Endothelial cell of umbilical vein (primary cell): ENCODE results near the gene MOB3A. TPM values are rescaled to one million over a fixed set of nuclear protein-coding genes. Genes with fewer than 3 reads are reported as not detected.

Source experiments
- BruUV-seq: library from RNA; stranded (reverse); fragments of 400-500 nt; replicated peaks from 2 replicates; lab custom pipeline; 2021; lab: Mats Ljungman, UMichigan
- CTCF ChIA-PET: fragments of 300-600, 350-600 bp; sonication (Branson Sonifier 250); formaldehyde crosslinking; loops from one replicate; lab custom pipeline; 2021; ENCODE audit warnings: antibody characterized with exemption, inconsistent platforms; lab: Charles Lee
- POLR2A ChIA-PET: fragments of 300-600, 350-600 bp; sonication (Branson Sonifier 250); formaldehyde crosslinking; loops from one replicate; lab custom pipeline; 2021; ENCODE audit warnings: antibody characterized with exemption, inconsistent platforms; lab: Charles Lee
- DNase-seq: peaks from one replicate; pipeline ENCODE4 v3.0.0-alpha.2; 2011; ENCODE audit warnings: low read depth, low spot score
- FAIRE-seq: peaks from 2 replicates; lab custom pipeline; 2011; peaks lifted over from hg19 to GRCh38; lab: Jason Lieb, UNC
- H2AFZ ChIP-seq: 2 replicates; pipeline ENCODE4 v1.6.0; 2012; ENCODE audit warnings: low read depth, low read length, control low read depth, inconsistent platforms
- H3K27ac ChIP-seq: 2 replicates; pipeline ENCODE4 v1.5.1; 2011; ENCODE audit warnings: low read depth, mild to moderate bottlenecking, control low read depth, low read length, moderate library complexity; ENCODE audit not compliant: insufficient read depth
- H3K27me3 ChIP-seq, 2 experiments: 2 replicates each; pipeline versions ENCODE4 v1.6.0 to v1.6.1; 2011; ENCODE audit warnings: low read length in 2 of 2, mixed read lengths in 1 of 2; ENCODE audit not compliant: control insufficient read depth in 2 of 2, insufficient read depth in 2 of 2
- H3K36me3 ChIP-seq, 2 experiments: 2 replicates in 1 of 2; 3 replicates in 1 of 2; pipeline ENCODE4 v1.5.1; 2011; ENCODE audit warnings: low read length in 2 of 2, mild to moderate bottlenecking in 1 of 2, moderate library complexity in 1 of 2; ENCODE audit not compliant: control insufficient read depth in 2 of 2, insufficient read depth in 2 of 2; ENCODE audit errors: extremely low read depth in 1 of 2
- H3K4me1 ChIP-seq: 3 replicates; pipeline ENCODE4 v1.5.1; 2011; ENCODE audit warnings: mild to moderate bottlenecking, low read length; ENCODE audit not compliant: control insufficient read depth, insufficient read depth; ENCODE audit errors: extremely low read depth
- H3K4me2 ChIP-seq: 2 replicates; pipeline ENCODE4 v1.6.1; 2011; ENCODE audit warnings: low read length, control low read depth, mixed read lengths; ENCODE audit not compliant: insufficient read depth
- H3K4me3 ChIP-seq, 3 experiments: fragments of 200-600 bp in 1 of 3; sonication (generic), shearing (Covaris generic) in 1 of 3; replicated peaks in 1 of 3; 2 replicates each; pipeline ENCODE4 v1.5.1; 2011 to 2016; ENCODE audit warnings: control low read depth in 3 of 3, low read length in 3 of 3, mild to moderate bottlenecking in 2 of 3, inconsistent platforms in 1 of 3, low read depth in 1 of 3, moderate library complexity in 1 of 3; ENCODE audit not compliant: insufficient read depth in 1 of 3
- H3K79me2 ChIP-seq: 2 replicates; pipeline ENCODE4 v1.6.0; 2012; ENCODE audit warnings: low read length, inconsistent platforms; ENCODE audit not compliant: control insufficient read depth, insufficient read depth
- H3K9ac ChIP-seq: replicated peaks from 2 replicates; pipeline ENCODE3; 2011; ENCODE audit warnings: low read length, control low read depth; ENCODE audit not compliant: insufficient read depth; ENCODE audit errors: extremely low read depth
- H3K9me1 ChIP-seq: replicated peaks from 3 replicates; pipeline ENCODE4 v1.6.0; 2011; ENCODE audit warnings: mild to moderate bottlenecking, low read length; ENCODE audit not compliant: control insufficient read depth, insufficient read depth; ENCODE audit errors: extremely low read depth
- H3K9me3 ChIP-seq: replicated peaks from 2 replicates; pipeline ENCODE4 v1.5.1; 2012; ENCODE audit warnings: low read length, inconsistent platforms; ENCODE audit not compliant: control insufficient read depth, insufficient read depth
- H4K20me1 ChIP-seq: replicated peaks from 2 replicates; pipeline ENCODE3; 2011; ENCODE audit warnings: mild to moderate bottlenecking, low read length; ENCODE audit not compliant: control insufficient read depth, insufficient read depth; ENCODE audit errors: extremely low read depth
- EZH2 ChIP-seq: IDR thresholded peaks from 2 replicates; pipeline ENCODE4 v1.6.1; 2012; ENCODE audit warnings: borderline replicate concordance, low read depth, mild to moderate bottlenecking, moderate library complexity, low read length, inconsistent platforms; ENCODE audit not compliant: severe bottlenecking
- FOS ChIP-seq: IDR thresholded peaks from 2 replicates; pipeline ENCODE4 v1.6.1; 2011; ENCODE audit warnings: mild to moderate bottlenecking, low read length, moderate library complexity, borderline replicate concordance; ENCODE audit not compliant: insufficient read depth
- JUN ChIP-seq: IDR thresholded peaks from 2 replicates; pipeline ENCODE4 v1.6.1; 2011; ENCODE audit warnings: borderline replicate concordance, low read depth; ENCODE audit not compliant: insufficient read length, insufficient read depth
- dilution Hi-C: fragments of 300-500 bp; cut with MboI; formaldehyde crosslinking; loops from one replicate; pipeline ENCODE4 v1.15.0; 2019; ENCODE audit warnings: low sequenced_read_pairs; ENCODE audit not compliant: extremely low pct_ligation_motif_present
- intact Hi-C: fragments of 100-400 bp; cut with micrococcal nuclease; formaldehyde crosslinking; loops from one replicate; pipeline ENCODE4 v1.10.0; 2022
- polyA plus RNA-seq, 4 experiments: library from polyadenylated mRNA; depleted of rRNA in 3 of 4; stranded (reverse) in 3 of 4; unstranded in 1 of 4; fragments of >200 nt; gene quantifications; 2 replicates each; pipeline versions ENCODE4 v1.2.1 to v1.2.3, GENCODE V29; 2011 to 2012; ENCODE audit warnings: missing spikeins in 1 of 4
- total RNA-seq: library from RNA; stranded (reverse); gene quantifications from 2 replicates; pipeline ENCODE4 v1.2.3, GENCODE V29; 2021
- TF ChIP-seq, protein P1 (sequence below), 2 donors: IDR thresholded peaks; 1 replicate in 1 of 2; 2 replicates in 1 of 2; pipeline ENCODE4 v1.5.1; 2011; ENCODE audit warnings: low read length in 2 of 2, mild to moderate bottlenecking in 2 of 2, moderate library complexity in 2 of 2, control low read depth in 1 of 2, inconsistent platforms in 1 of 2, low read depth in 1 of 2; ENCODE audit not compliant: insufficient read depth in 1 of 2; ENCODE audit errors: extremely low read depth in 1 of 2

The MOB3A gene
- total and polyA plus RNA-seq, 2 donors (not counting 3 experiments of a cell fraction or from before 2014, with no cell fraction given): 46.5 to 59.7 TPM

DNA sequence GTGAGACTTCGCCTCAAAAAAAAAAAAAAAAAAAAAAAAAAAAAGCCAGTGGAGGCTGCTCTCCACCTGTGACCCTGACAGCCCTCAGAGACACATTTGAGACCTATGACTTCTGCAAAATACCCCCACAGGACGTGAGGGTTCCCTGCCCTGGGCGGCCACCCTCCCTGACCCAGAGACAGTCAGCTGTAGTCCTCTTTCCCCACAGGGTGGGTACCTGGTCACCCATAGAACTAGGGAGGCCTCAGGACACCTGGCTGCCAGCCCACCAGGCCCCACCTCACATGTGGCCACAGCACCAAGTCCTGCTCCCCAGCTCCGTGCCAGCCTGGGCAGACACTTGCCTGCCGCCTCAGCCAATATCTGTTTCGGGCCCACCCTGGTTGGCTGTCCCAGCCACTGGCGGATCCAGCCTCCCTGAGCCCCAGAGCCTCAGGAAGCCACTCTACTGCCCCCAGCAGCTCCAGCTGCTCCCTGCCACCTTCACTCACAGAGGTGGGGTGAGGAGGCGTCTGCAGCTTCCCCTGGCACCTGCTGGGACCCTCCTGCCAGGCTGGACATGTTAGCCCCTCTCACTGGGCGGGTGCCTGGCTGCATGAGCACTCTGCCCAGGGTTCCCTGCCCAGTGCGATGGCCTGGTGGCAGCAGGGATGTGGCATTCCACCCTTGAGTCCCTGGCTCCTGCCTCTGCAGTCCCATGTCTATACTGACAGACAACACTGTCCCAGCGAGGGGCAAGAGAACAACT lies 52.0 kb downstream of the MOB3A start:
- Histone ChIP-seq H3K9me1 (no peaks in the 10 kb centered on the region), H4K20me1 (no peaks in the 10 kb centered on the region), H3K36me3 (peaks cover 4 to 49% of the 10 kb centered on the region in 2 experiments), H3K27me3 (no peaks in the 10 kb centered on the region), H3K9ac (no peak overlapping the region), H3K4me2 (no peak overlapping the region), H3K27ac (no peak overlapping the region), H3K4me3 (no peak overlapping the region), H3K4me1 (peaks cover 28% of the 10 kb centered on the region), H3K9me3 (no peaks in the 10 kb centered on the region), H3K79me2 (peaks cover 34% of the 10 kb centered on the region), H2AFZ (no peak overlapping the region)
- DNase-seq: no peak
- dilution Hi-C loops (no loop called here), intact Hi-C loops (no loop called here)
- TF ChIP-seq JUN (no peak), EZH2 (no peak), FOS (no peak)
- TF ChIP-seq, protein P1, sequence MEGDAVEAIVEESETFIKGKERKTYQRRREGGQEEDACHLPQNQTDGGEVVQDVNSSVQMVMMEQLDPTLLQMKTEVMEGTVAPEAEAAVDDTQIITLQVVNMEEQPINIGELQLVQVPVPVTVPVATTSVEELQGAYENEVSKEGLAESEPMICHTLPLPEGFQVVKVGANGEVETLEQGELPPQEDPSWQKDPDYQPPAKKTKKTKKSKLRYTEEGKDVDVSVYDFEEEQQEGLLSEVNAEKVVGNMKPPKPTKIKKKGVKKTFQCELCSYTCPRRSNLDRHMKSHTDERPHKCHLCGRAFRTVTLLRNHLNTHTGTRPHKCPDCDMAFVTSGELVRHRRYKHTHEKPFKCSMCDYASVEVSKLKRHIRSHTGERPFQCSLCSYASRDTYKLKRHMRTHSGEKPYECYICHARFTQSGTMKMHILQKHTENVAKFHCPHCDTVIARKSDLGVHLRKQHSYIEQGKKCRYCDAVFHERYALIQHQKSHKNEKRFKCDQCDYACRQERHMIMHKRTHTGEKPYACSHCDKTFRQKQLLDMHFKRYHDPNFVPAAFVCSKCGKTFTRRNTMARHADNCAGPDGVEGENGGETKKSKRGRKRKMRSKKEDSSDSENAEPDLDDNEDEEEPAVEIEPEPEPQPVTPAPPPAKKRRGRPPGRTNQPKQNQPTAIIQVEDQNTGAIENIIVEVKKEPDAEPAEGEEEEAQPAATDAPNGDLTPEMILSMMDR (IDR thresholded peaks at IDR 0.05; ENCODE audit: extremely low read depth in 1 of 2, insufficient read depth in 1 of 2, low read depth in 1 of 2, low read length in 2 of 2): no peak
- no TSS peak for BruUV-seq
- CTCF ChIA-PET: interaction anchor here (1.0 kb wide), 1 partner anchor 25 kb away, joined by 3 read pairs; no protein-coding TSS in a partner anchor
- POLR2A ChIA-PET: interaction anchor here (0.5 kb wide), 1 partner anchor 42 kb away, joined by 7 read pairs; no protein-coding TSS in a partner anchor
- no peak for FAIRE-seq
